B cell (primary cell): ENCODE results near the gene RHOH. TPM values are rescaled to one million over a fixed set of nuclear protein-coding genes. Genes with fewer than 3 reads are reported as not detected.
"Not testable (repeated sequence)": the region's sequence is repeated elsewhere in the genome, so short reads cannot be mapped to it uniquely, and the experiment has no call there.

Experiments
- ATAC-seq: fragments of 200-7000 bp; cut with Tn5 transposase; one replicate; pipeline ENCODE4 v1.10.0; 2021; ENCODE audit warnings: low read depth, mild to moderate bottlenecking, moderate number of reproducible peaks, moderate library complexity
- CTCF ChIA-PET: fragments of 350-600 bp; sonication (Branson Sonifier 250); formaldehyde crosslinking; loops from one replicate; lab custom pipeline; 2021; ENCODE audit warnings: antibody characterized with exemption, inconsistent platforms; lab: Charles Lee
- POLR2A ChIA-PET: fragments of 350-600 bp; sonication (Branson Sonifier 250); formaldehyde crosslinking; loops from one replicate; lab custom pipeline; 2021; ENCODE audit warnings: antibody characterized with exemption; lab: Charles Lee
- DNase-seq: peaks from one replicate; pipeline ENCODE4 v3.0.0; 2013
- H2AFZ ChIP-seq: 2 replicates; pipeline ENCODE4 v1.6.1; 2012; ENCODE audit warnings: mild to moderate bottlenecking, low read depth, low read length; ENCODE audit not compliant: insufficient read depth, poor library complexity, severe bottlenecking
- H3K27ac ChIP-seq, 2 donors: 1 replicate in 1 of 2; 2 replicates in 1 of 2; pipeline ENCODE4 v1.5.1; 2012 to 2013; ENCODE audit warnings: low read length in 2 of 2, mild to moderate bottlenecking in 2 of 2, moderate library complexity in 1 of 2
- H3K27me3 ChIP-seq, 4 experiments: fragments of 200-600 bp in 1 of 4; sonication (generic) in 1 of 4; replicated peaks in 1 of 4; 1 replicate in 2 of 4; 2 replicates in 2 of 4; pipeline versions ENCODE4 v1.6.1 to v1.7.0; 2013 to 2016; ENCODE audit warnings: low read length in 3 of 4, mild to moderate bottlenecking in 2 of 4, mixed read lengths in 1 of 4, moderate library complexity in 1 of 4; ENCODE audit not compliant: insufficient read depth in 4 of 4, control insufficient read depth in 3 of 4; ENCODE audit errors: control extremely low read depth in 1 of 4
- H3K36me3 ChIP-seq, 2 experiments: replicated peaks in 1 of 2; 1 replicate in 1 of 2; 2 replicates in 1 of 2; pipeline versions ENCODE4 v1.6.1 to v1.7.1; 2013; ENCODE audit warnings: low read length in 1 of 2; ENCODE audit not compliant: insufficient read depth in 2 of 2, control insufficient read depth in 1 of 2; ENCODE audit errors: control extremely low read depth in 1 of 2, extremely low read depth in 1 of 2
- H3K4me1 ChIP-seq, 2 donors: fragments of 200-600 bp in 1 of 2; sonication (generic) in 1 of 2; 1 replicate in 1 of 2; 2 replicates in 1 of 2; pipeline versions ENCODE4 v1.5.1 to v1.6.1; 2013 to 2017; ENCODE audit warnings: low read length in 2 of 2; ENCODE audit not compliant: control insufficient read depth in 2 of 2, insufficient read depth in 2 of 2
- H3K4me2 ChIP-seq: replicated peaks from 2 replicates; pipeline ENCODE3; 2012; ENCODE audit warnings: mild to moderate bottlenecking, low read depth, low read length; ENCODE audit not compliant: poor library complexity, severe bottlenecking
- H3K4me3 ChIP-seq, 5 experiments: fragments of 200-600 bp in 1 of 5; sonication (generic) in 1 of 5; 1 replicate in 3 of 5; 2 replicates in 2 of 5; pipeline versions ENCODE4 v1.5.1 to v1.7.0; 2011 to 2016; ENCODE audit warnings: low read length in 4 of 5, mild to moderate bottlenecking in 4 of 5, low read depth in 2 of 5, control low read depth in 1 of 5, moderate library complexity in 1 of 5; ENCODE audit not compliant: insufficient read depth in 1 of 5; ENCODE audit errors: control extremely low read depth in 1 of 5, extremely low read depth in 1 of 5
- H3K79me2 ChIP-seq: fragments of 200-600 bp; sonication (generic); one replicate; pipeline ENCODE4 v1.6.0; 2016; ENCODE audit warnings: low read length; ENCODE audit not compliant: control insufficient read depth, insufficient read depth
- H3K9ac ChIP-seq: fragments of 200-600 bp; sonication (generic); 2 replicates; pipeline ENCODE4 v1.6.1; 2017; ENCODE audit warnings: mild to moderate bottlenecking, low read length, moderate library complexity
- H3K9me3 ChIP-seq, 3 donors: one replicate each; pipeline versions ENCODE4 v1.6.1 to v1.7.1; 2013; ENCODE audit warnings: low read length in 2 of 3; ENCODE audit not compliant: control insufficient read depth in 2 of 3, insufficient read depth in 1 of 3; ENCODE audit errors: control extremely low read depth in 1 of 3
- H4K20me1 ChIP-seq: 2 replicates; pipeline ENCODE4 v1.6.0; 2012; ENCODE audit warnings: mild to moderate bottlenecking, low read length; ENCODE audit not compliant: insufficient read depth, control insufficient read depth, poor library complexity, severe bottlenecking
- H3K27ac Mint-ChIP-seq: one replicate; pipeline ENCODE4 v1.8.0; 2021; ENCODE audit warnings: mixed read lengths
- H3K27me3 Mint-ChIP-seq: one replicate; pipeline ENCODE4 v1.8.0; 2021; ENCODE audit warnings: mixed read lengths
- H3K4me1 Mint-ChIP-seq: one replicate; pipeline ENCODE4 v1.8.0; 2021; ENCODE audit warnings: mixed read lengths
- H3K4me3 Mint-ChIP-seq: one replicate; pipeline ENCODE4 v1.8.0; 2021; ENCODE audit warnings: mixed read lengths
- H3K9me3 Mint-ChIP-seq: one replicate; pipeline ENCODE4 v1.8.0; 2022; ENCODE audit warnings: mixed read lengths; ENCODE audit not compliant: insufficient read depth
- CTCF ChIP-seq: fragments of 200-600 bp; IDR thresholded peaks from one replicate; pipeline ENCODE4 v1.8.0; 2022; ENCODE audit warnings: antibody characterized with exemption, mild to moderate bottlenecking
- EZH2 ChIP-seq: IDR thresholded peaks from 2 replicates; pipeline ENCODE4 v1.6.1; 2012; ENCODE audit warnings: borderline replicate concordance, low read depth, mild to moderate bottlenecking, moderate library complexity, low read length; ENCODE audit not compliant: insufficient read depth, poor library complexity, severe bottlenecking
- WGBS: methylation state at CpG from one replicate; pipeline ENCODE4 v1.1.5; 2013; ENCODE audit warnings: missing lambda C conversion rate; ENCODE audit not compliant: insufficient coverage; 5-methylcytosine and 5-hydroxymethylcytosine counted together
- intact Hi-C: fragments of 100-400 bp; cut with micrococcal nuclease; formaldehyde crosslinking; loops from one replicate; pipeline ENCODE4 v1.10.0; 2022
- polyA plus RNA-seq: library from polyadenylated mRNA; depleted of rRNA; stranded (reverse); fragments of >200 nt; gene quantifications from 2 replicates; pipeline ENCODE4 v1.2.3, GENCODE V29; 2012
- total RNA-seq, 2 donors: library from RNA; stranded (reverse); fragments of 120-200 nt in 1 of 2; gene quantifications; 1 replicate in 1 of 2; 2 replicates in 1 of 2; pipeline versions ENCODE4 v1.2.3 to v1.2.4, GENCODE V29; 2013 to 2022

RHOH gene
- total and polyA plus RNA-seq, 2 donors (not counting 1 experiment from before 2014, with no cell fraction given) = 118 to 209 TPM

- Histone ChIP-seq H4K20me1 (no peaks in the 10 kb centered on the region), H3K4me2 (peak overlapping the region; percentile 60), H3K9me3 (peaks cover 0 to 2% (median 2%) of the 10 kb centered on the region in 3 donors), H3K4me1 (peaks cover 63 to 70% of the 10 kb centered on the region in 2 donors), H3K27ac (peak overlapping the region; percentile 78 to 86), H3K27me3 (no peaks in the 10 kb centered on the region), H2AFZ (peak overlapping the region; percentile 57), H3K79me2 (peaks cover 25% of the 10 kb centered on the region), H3K9ac (peak overlapping the region; percentile 19), H3K4me3 (peak overlapping the region in 3 of 5 experiments; percentile 6 to 27 (median 15)), H3K36me3 (no peaks in the 10 kb centered on the region)
- H3K27ac Mint-ChIP-seq = peak overlapping the region; percentile 92
- no peaks in the 10 kb centered on the region for H3K9me3 Mint-ChIP-seq
- intact Hi-C loops = loop anchor here (1.0 kb wide), 2 partner anchors 12 to 18 kb away; no protein-coding TSS in a partner anchor
- peak; percentile 61 for DNase-seq
- H3K4me1 Mint-ChIP-seq = peaks cover 68% of the 10 kb centered on the region
- ChIA-PET POLR2A (interaction anchor here (0.5 to 2.2 kb wide), 11 partner anchors 10 to 576 kb away, joined by 3 to 6 read pairs (median 4); no protein-coding TSS in a partner anchor), CTCF (interaction anchor here (0.5 to 4.0 kb wide), 11 partner anchors 11 to 665 kb away, joined by 3 to 43 read pairs (median 3); no protein-coding TSS in a partner anchor)
- H3K4me3 Mint-ChIP-seq = peak overlapping the region; percentile 76
- no peaks in the 10 kb centered on the region for H3K27me3 Mint-ChIP-seq
- TF ChIP-seq EZH2 = no peak
- no peak for TF ChIP-seq CTCF
- ATAC-seq = peak; percentile 58
- WGBS = 10% methylated on average over 4 of the region's 7 CpGs
These were observed 92.7 kb downstream of the RHOH start for GRCh38 chr4:40289366-40290188.

GRCh38 chr4:40290611-40291186, 93.9 kb downstream of the RHOH start:
- H2AFZ ChIP-seq, DNase-seq, H3K27me3 ChIP-seq, intact Hi-C loops, H3K4me3 ChIP-seq, H4K20me1 ChIP-seq, H3K9me3 Mint-ChIP-seq, H3K36me3 ChIP-seq, H3K27me3 Mint-ChIP-seq, ATAC-seq: not testable (repeated sequence)
- 70% methylated on average over 1 of the region's 2 CpGs for WGBS
- Mint-ChIP-seq H3K27ac (peak overlapping the region; percentile 90), H3K4me3 (peak overlapping the region; percentile 76), H3K4me1 (peaks cover 63% of the 10 kb centered on the region)
- CTCF ChIA-PET = interaction anchor here (0.6 to 4.0 kb wide), 7 partner anchors 10 to 99 kb away, joined by 3 to 43 read pairs (median 4); no protein-coding TSS in a partner anchor
- Histone ChIP-seq H3K27ac (peak overlapping the region; percentile 78 to 86), H3K9ac (peak overlapping the region; percentile 19), H3K4me1 (peaks cover 63 to 64% of the 10 kb centered on the region in 2 donors), H3K9me3 (peaks cover 0 to 12% (median 2%) of the 10 kb centered on the region in 3 donors), H3K4me2 (peak overlapping the region; percentile 60), H3K79me2 (peaks cover 36% of the 10 kb centered on the region)
- POLR2A ChIA-PET = interaction anchor here (1.0 to 2.2 kb wide), 3 partner anchors 10 to 577 kb away, joined by 3 to 6 read pairs (median 6); no protein-coding TSS in a partner anchor
